Measurements from ENCODE around the gene VAX1.
A peak's percentile ranks its signal among the peaks of the same experiment; 100 is the strongest.

Gene VAX1

DNA sequence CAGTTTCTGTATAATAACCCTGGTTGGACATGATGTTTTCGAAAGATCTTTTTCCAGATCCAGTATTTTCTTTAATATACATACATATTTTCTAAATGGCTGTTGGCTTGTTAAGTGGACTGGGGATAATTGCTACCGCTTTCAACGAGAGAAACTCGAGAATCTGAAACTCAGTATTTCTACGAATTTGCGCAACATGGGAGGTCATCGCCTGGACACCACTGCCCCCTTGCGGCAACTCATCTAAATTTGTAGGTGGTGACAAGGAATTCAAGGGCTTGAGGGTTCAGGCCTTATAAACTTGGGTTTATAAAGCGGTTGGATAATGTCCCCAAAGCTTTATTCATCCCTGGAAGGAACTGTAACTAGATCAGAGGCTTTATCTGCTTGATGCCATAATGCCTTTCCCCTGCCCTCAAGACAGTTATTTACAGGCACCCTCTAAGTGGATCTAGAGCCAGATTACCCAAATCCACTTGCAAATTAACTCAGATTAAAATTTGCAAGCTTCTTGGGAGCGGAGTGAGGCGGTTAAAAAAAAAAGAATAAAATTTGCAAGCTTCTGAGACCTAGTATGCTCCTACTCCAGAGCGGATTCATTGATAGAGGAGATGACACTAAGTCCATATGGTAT, 37.9 kb upstream of the VAX1 start:
- H3K9me3 ChIP-seq, result no peaks in the 10 kb centered on the region

DNA sequence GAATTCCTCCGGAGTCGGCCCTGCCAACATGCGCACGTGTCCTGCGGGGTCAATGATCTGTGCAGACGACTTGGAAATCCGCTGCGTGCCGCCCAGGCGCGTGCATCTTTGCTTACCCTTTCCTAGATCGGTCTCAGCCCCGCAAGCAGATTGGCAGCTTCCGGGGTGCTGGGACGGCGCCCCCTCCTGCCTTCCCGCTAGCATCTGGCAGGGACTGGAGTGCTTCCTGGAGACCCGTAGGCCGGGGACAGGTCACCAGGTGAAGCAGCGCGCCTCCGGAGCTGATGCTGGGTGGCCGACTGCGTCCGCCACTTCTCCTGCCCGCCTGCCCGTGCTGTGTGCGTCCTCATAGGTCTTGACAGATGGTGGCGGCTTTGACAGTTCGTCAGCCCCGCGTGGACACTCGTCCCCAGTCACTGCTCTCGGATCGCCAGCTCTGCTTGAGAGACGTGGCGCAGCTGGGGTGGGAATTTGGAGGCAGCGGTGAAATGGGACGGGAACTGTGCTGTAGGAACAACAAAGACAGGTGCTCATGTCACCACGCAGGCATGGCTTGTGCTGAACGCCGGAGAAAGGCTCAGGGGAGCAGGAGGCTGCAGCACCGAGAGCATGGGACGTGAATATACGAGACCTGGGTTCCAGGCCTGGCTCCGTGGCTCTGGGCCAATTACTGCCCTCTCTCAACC, 37.3 kb upstream of the VAX1 start:
- peak overlapping the region; percentile 58 for H3K27ac ChIP-seq
- peak overlapping the region; percentile 71 to 74 for H3K4me3 ChIP-seq (ENCODE audit: low read depth in 1 of 2, low read length in 1 of 2)
- peaks cover 15 to 21% of the 10 kb centered on the region in 2 experiments for H3K4me1 ChIP-seq (ENCODE audit: control insufficient read depth in 1 of 2, insufficient read depth in 1 of 2, low read depth in 1 of 2, low read length in 1 of 2)
- peaks cover 76% of the 10 kb centered on the region for H3K27me3 ChIP-seq
- H3K9me3 ChIP-seq, result no peaks in the 10 kb centered on the region
- H3K36me3 ChIP-seq, result no peaks in the 10 kb centered on the region
- TF ChIP-seq, protein P1, sequence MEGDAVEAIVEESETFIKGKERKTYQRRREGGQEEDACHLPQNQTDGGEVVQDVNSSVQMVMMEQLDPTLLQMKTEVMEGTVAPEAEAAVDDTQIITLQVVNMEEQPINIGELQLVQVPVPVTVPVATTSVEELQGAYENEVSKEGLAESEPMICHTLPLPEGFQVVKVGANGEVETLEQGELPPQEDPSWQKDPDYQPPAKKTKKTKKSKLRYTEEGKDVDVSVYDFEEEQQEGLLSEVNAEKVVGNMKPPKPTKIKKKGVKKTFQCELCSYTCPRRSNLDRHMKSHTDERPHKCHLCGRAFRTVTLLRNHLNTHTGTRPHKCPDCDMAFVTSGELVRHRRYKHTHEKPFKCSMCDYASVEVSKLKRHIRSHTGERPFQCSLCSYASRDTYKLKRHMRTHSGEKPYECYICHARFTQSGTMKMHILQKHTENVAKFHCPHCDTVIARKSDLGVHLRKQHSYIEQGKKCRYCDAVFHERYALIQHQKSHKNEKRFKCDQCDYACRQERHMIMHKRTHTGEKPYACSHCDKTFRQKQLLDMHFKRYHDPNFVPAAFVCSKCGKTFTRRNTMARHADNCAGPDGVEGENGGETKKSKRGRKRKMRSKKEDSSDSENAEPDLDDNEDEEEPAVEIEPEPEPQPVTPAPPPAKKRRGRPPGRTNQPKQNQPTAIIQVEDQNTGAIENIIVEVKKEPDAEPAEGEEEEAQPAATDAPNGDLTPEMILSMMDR (IDR thresholded peaks at IDR 0.05), result peak; percentile 20

More for the DNA sequence above, 37.9 kb upstream of the VAX1 start:
- Histone ChIP-seq H3K36me3 (no peaks in the 10 kb centered on the region), H3K27ac (peak overlapping the region; percentile 58), H3K4me3 (ENCODE audit: low read depth in 1 of 2, low read length in 1 of 2) (peak overlapping the region; percentile 71 to 74), H3K4me1 (ENCODE audit: control insufficient read depth in 1 of 2, insufficient read depth in 1 of 2, low read depth in 1 of 2, low read length in 1 of 2) (peaks cover 15 to 21% of the 10 kb centered on the region in 2 experiments), H3K27me3 (peaks cover 76% of the 10 kb centered on the region)
- TF ChIP-seq, protein P1 (IDR thresholded peaks at IDR 0.05), result peak; percentile 72

DNA sequence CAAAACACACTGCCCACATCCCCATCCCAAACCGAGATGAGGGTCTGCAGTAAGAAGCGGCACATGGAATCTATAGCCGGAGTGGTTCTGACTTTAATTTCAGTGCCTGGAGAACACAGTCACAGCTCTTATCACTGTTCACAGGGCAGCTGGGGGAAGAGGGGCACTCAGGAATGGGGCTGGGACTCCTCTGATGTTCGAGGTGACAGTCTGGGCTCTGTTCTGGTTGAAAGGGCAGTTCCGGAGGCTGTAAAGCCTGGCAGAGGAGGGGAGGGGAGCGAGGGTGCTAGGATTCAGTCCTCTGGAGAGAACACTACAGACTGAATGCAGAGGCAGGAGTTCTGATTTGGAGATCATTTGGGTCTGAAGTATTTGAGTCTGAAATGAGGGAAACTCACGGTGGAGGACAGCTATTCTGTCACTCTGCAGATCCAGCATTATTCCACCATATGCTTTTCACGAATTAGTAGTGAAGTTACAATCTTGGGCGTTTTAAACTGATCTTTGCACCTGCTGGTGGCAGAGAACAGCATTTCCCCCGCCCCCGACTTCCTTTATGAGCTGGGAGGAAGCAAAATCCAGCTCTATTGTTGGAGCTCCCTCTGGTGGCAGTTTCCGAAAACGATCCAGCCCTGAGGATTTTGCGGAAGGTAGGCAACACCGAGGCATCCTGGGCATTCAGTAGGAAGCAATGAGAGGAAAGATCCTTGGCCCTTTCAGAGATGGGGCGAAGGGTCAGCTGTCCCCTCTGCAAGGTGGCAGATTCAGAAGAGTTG, 36.6 kb upstream of the VAX1 start:
- H3K27me3 ChIP-seq, result peaks cover 76% of the 10 kb centered on the region

DNA sequence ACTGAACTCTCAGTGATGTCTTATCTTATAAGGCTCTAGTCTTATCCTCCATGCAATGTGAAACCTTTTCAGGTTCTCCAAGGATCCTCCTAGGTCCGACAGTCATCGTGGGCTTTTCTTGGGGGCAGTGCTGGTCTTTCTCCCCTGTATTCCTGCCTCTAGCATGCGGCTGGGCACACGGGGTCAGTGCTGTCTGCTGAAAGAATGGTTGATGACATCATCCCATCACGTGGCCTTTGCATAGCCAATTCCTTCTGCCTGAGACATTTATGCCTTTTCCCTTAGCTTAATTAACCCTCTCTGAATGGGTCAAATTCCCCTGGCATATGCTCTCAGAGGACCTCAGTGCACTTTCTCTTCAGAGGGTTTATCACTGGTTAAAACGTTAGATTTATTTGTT, 32.2 kb upstream of the VAX1 start:
- peaks cover 95% of the 10 kb centered on the region for H3K27me3 ChIP-seq
- peaks cover 18 to 40% of the 10 kb centered on the region in 2 experiments for H3K4me1 ChIP-seq (ENCODE audit: control insufficient read depth in 1 of 2, insufficient read depth in 1 of 2, low read depth in 1 of 2, low read length in 1 of 2)
- no peak overlapping the region for H3K27ac ChIP-seq
- H3K4me3 ChIP-seq (ENCODE audit: low read depth in 1 of 2, low read length in 1 of 2), result no peak overlapping the region
- H3K9me3 ChIP-seq, result no peaks in the 10 kb centered on the region
- no peaks in the 10 kb centered on the region for H3K36me3 ChIP-seq
- TF ChIP-seq, protein P1 (IDR thresholded peaks at IDR 0.05), result no peak

More for the DNA sequence above, 36.6 kb upstream of the VAX1 start:
- Histone ChIP-seq H3K27ac (peak overlapping the region; percentile 58), H3K4me1 (ENCODE audit: control insufficient read depth in 1 of 2, insufficient read depth in 1 of 2, low read depth in 1 of 2, low read length in 1 of 2) (peaks cover 15 to 21% of the 10 kb centered on the region in 2 experiments), H3K9me3 (no peaks in the 10 kb centered on the region), H3K36me3 (no peaks in the 10 kb centered on the region), H3K4me3 (ENCODE audit: low read depth in 1 of 2, low read length in 1 of 2) (peak overlapping the region; percentile 71 to 74)
- TF ChIP-seq, protein P1 (IDR thresholded peaks at IDR 0.05), result peak; percentile 86

DNA sequence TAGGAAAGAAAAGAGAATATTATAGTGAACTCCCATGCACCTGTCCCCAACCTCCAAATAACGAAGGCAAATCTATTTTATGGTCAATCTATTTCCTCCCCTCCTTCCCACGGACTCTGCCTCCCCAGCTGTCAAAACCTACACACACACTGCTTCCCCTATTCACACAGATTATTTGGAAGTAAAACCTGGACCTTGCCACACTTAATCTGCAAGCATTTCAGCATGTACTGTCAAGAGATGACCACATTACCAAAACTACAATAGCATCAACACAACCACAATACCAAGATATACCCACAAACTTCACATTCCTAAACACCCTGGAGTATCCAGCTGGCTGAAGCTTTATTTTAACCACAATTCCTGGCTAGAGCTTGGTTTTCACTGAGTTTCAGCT, 31.4 kb upstream of the VAX1 start:
- TF ChIP-seq, protein P1 (IDR thresholded peaks at IDR 0.05), result no peak
- H3K4me3 ChIP-seq (ENCODE audit: low read depth in 1 of 2, low read length in 1 of 2), result no peak overlapping the region
- H3K4me1 ChIP-seq (ENCODE audit: control insufficient read depth in 1 of 2, insufficient read depth in 1 of 2, low read depth in 1 of 2, low read length in 1 of 2), result peaks cover 14 to 40% of the 10 kb centered on the region in 2 experiments
- no peak overlapping the region for H3K27ac ChIP-seq
- H3K27me3 ChIP-seq, result peaks cover 100% of the 10 kb centered on the region
- H3K36me3 ChIP-seq, result no peaks in the 10 kb centered on the region
- H3K9me3 ChIP-seq, result no peaks in the 10 kb centered on the region
